Heart right ventricle (tissue), 16 donors: Measurements from ENCODE around the gene CACNA1E. TPM values are rescaled to one million over a fixed set of nuclear protein-coding genes. Genes with fewer than 3 reads are reported as not detected.

Source experiments
- ATAC-seq, 8 donors: fragments of 200-7000 bp; cut with Tn5 transposase; one replicate each; pipeline ENCODE4 v1.9.1; 2020; ENCODE audit warnings: mild to moderate bottlenecking in 8 of 8, moderate library complexity in 8 of 8, moderate number of reproducible peaks in 1 of 8
- DNase-seq, 2 donors: peaks; one replicate each; pipeline ENCODE4 v3.0.0-alpha.2; 2020
- H3K27ac ChIP-seq, 10 donors: fragments of 200-600 bp; sonication (generic) in 2 of 10; one replicate each; pipeline versions ENCODE4 v1.5.0 to v1.8.0; 2020 to 2022; ENCODE audit warnings: mild to moderate bottlenecking in 3 of 10
- H3K27me3 ChIP-seq, 7 donors: fragments of 200-600 bp; one replicate each; pipeline ENCODE4 v1.8.0; 2021 to 2022; ENCODE audit warnings: mild to moderate bottlenecking in 2 of 7
- H3K36me3 ChIP-seq, 9 donors: fragments of 200-600 bp; sonication (generic) in 1 of 9; one replicate each; pipeline versions ENCODE4 v1.5.0 to v1.8.0; 2020 to 2022; ENCODE audit warnings: mild to moderate bottlenecking in 2 of 9
- H3K4me1 ChIP-seq, 9 donors: fragments of 200-600 bp; sonication (generic) in 1 of 9; one replicate each; pipeline versions ENCODE4 v1.5.0 to v1.8.0; 2020 to 2022; ENCODE audit warnings: mild to moderate bottlenecking in 4 of 9
- H3K4me3 ChIP-seq, 10 donors: fragments of 200-600 bp; sonication (generic) in 2 of 10; one replicate each; pipeline versions ENCODE4 v1.5.0 to v1.8.0; 2020 to 2022; ENCODE audit warnings: mild to moderate bottlenecking in 7 of 10, moderate library complexity in 2 of 10
- H3K9me3 ChIP-seq, 11 donors: fragments of 200-600 bp in 10 of 11; sonication (generic) in 2 of 11; one replicate each; pipeline versions ENCODE4 v1.5.0 to v1.8.0; 2013 to 2022; ENCODE audit warnings: mild to moderate bottlenecking in 2 of 11, control low read depth in 1 of 11, moderate library complexity in 1 of 11
- WGBS, 2 donors: extraction: QIAGEN DNeasy Blood & Tissue Kit; methylation state at CpG; one replicate each; pipeline ENCODE4 v1.1.7; 2013; ENCODE audit warnings: inconsistent platforms in 1 of 2; 5-methylcytosine and 5-hydroxymethylcytosine counted together
- intact Hi-C, 10 donors: fragments of 100-400 bp; cut with DNase I; formaldehyde crosslinking; loops; one replicate each; pipeline versions ENCODE4 v1.11.1 to v1.14.2; 2022
- polyA plus RNA-seq, 2 donors: library from polyadenylated mRNA; stranded (reverse); fragments of 200-250 nt; gene quantifications; one replicate each; pipeline ENCODE4 v1.2.3, GENCODE V29; 2013
- total RNA-seq, 10 donors: library from RNA; stranded (reverse); fragmentation: NEBNext Ultra II Directional in 3 of 10; extraction: Animal tissue kit (Norgen Biotek cat#: 25700) in 3 of 10; gene quantifications; one replicate each; pipeline versions ENCODE4 v1.2.1 to v1.2.4, GENCODE V29; 2021 to 2023
- TF ChIP-seq, protein P1 (sequence below), 9 donors: fragments of 200-600 bp; sonication (generic) in 2 of 9; IDR thresholded peaks; one replicate each; pipeline versions ENCODE4 v1.5.0 to v1.8.0; 2021 to 2022; ENCODE audit warnings: antibody characterized with exemption in 9 of 9, mild to moderate bottlenecking in 5 of 9, moderate library complexity in 1 of 9
- donor health status: Arrhythmogenic right ventricular cardiomyopathy.
- donor health status: ischemic (EF 13 %, LVEDD 7.1; RV severe dilation, severe dysfunction).
- donor health status: healthy with polysubstance abuse.
- donor health status: DM: no; HTN: yes; CAD: no.
- donor health status: DM: no; HTN: no; CAD: no.
- donor health status: ischemic (EF 25% LVEDD 6.9; RV normal size, moderate dysfunction).
- donor health status: ischemic (EF 25% LVEDD 5.7; RV mildly dilated, moderate dysfunction).
- donor health status: healthy.
- donor health status: DM: yes; HTN: yes; CAD: no.
- donor health status: Ischemic cardiomyopathy.
- donor health status: ischemic (EF 35%, LVEDD 5.7; RV mildly dilated, moderate dysfunction).
- donor health status: nonischemic (EF 11% LVEDD 7.7; RV severe dilation, severe dysfunction).
- donor health status: DM: yes; HTN: yes; CAD: no.
- donor health status: PGD.
- donor health status: ischemic (EF 29% LVEDD 5.4; RV normal size, mild dysfunction).
- donor health status: nonischemic (EF 23%, LVEDD 6.1; RV moderate dilation, normal function).

CACNA1E gene
- total and polyA plus RNA-seq, 12 donors = 0.04 to 21.7 (median 0.71) TPM

DNA sequence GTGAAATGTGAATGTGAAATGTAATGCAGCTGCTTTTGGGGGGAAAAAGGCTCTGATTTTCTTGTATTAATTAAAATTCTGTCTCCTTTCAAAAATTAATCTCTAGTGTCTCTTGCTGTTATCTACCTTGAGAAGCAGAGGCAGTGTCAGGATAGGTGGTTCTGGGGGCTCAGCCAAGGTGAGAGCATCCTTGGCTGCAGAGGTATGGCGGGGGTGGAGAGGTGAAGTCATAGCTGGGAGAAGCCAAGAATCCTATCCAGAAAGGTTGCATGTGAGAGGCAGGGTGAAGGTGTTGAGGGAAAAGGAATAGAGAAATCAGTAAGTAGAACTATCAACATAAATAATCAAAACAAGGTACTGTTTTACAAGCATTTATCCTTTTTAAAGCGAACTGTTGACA is 181.2 kb downstream of the CACNA1E start:
- H3K27me3 ChIP-seq = peaks cover 0 to 22% (median 3%) of the 10 kb centered on the region in 7 donors
- H3K4me1 ChIP-seq = no peaks in the 10 kb centered on the region
- ATAC-seq (no peak), DNase-seq (no peak)
- intact Hi-C loops = no loop called here
- no peak overlapping the region for H3K4me3 ChIP-seq
- H3K27ac ChIP-seq = no peak overlapping the region
- H3K36me3 ChIP-seq = no peaks in the 10 kb centered on the region
- 87 to 91% methylated on average over 2 of the region's 2 CpGs for WGBS, 2 donors
- TF ChIP-seq, protein P1, sequence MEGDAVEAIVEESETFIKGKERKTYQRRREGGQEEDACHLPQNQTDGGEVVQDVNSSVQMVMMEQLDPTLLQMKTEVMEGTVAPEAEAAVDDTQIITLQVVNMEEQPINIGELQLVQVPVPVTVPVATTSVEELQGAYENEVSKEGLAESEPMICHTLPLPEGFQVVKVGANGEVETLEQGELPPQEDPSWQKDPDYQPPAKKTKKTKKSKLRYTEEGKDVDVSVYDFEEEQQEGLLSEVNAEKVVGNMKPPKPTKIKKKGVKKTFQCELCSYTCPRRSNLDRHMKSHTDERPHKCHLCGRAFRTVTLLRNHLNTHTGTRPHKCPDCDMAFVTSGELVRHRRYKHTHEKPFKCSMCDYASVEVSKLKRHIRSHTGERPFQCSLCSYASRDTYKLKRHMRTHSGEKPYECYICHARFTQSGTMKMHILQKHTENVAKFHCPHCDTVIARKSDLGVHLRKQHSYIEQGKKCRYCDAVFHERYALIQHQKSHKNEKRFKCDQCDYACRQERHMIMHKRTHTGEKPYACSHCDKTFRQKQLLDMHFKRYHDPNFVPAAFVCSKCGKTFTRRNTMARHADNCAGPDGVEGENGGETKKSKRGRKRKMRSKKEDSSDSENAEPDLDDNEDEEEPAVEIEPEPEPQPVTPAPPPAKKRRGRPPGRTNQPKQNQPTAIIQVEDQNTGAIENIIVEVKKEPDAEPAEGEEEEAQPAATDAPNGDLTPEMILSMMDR (IDR thresholded peaks at IDR 0.05) = no peak
- peaks cover 0 to 8% (median 0%) of the 10 kb centered on the region in 11 donors for H3K9me3 ChIP-seq

DNA sequence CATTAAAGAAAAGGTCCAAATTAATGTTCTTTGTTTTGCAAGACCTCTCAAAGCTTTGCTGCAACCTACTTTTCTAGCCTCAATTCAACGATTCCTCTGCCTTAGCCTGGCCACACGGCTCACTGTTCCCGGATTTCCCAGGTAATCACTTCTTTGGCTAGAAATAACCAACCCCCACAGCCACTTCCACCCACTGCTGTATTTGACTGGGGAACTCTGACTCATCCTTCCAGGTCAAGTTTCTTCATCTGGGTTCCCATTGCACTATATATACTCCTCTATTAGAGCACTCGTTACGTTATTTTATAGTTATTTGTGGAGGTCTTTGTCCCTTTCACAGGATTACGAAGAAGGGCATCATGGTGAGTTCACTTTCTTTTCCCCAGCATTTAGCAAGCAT is 185.9 kb downstream of the CACNA1E start:
- Histone ChIP-seq H3K36me3 (no peaks in the 10 kb centered on the region), H3K27ac (no peak overlapping the region), H3K4me3 (no peak overlapping the region), H3K27me3 (peaks cover 0 to 36% (median 11%) of the 10 kb centered on the region in 7 donors), H3K4me1 (no peaks in the 10 kb centered on the region), H3K9me3 (peaks cover 0 to 3% (median 0%) of the 10 kb centered on the region in 11 donors)
- intact Hi-C loops = no loop called here
- no peak for DNase-seq
- ATAC-seq = no peak
- WGBS, 2 donors = 53 to 59% methylated on average over 6 of the region's 6 CpGs
- TF ChIP-seq, protein P1 (IDR thresholded peaks at IDR 0.05) = no peak

DNA sequence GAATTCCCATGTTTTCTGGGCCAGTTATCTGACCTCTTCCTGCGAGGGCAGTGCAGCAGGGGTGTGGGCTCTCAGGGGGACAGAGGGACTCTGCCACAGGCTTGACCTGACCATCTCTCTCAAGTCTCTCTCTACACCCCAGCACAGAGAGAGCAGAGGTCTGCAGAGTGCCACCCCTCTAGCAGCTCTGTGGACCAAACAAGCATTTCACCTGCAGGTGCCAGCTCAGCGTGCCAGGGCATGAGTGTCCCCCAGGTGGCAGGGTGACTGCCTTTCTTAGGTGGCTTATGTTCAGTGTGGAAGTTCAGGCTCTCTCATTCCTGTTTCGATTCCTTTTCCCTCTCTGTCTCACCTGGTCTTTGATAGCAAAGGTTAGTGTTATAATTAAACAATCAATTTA is 191.3 kb downstream of the CACNA1E start:
- TF ChIP-seq, protein P1 (IDR thresholded peaks at IDR 0.05) = no peak
- H3K9me3 ChIP-seq = peaks cover 0 to 3% (median 0%) of the 10 kb centered on the region in 11 donors
- H3K4me1 ChIP-seq = no peaks in the 10 kb centered on the region
- peaks cover 0 to 45% (median 35%) of the 10 kb centered on the region in 7 donors for H3K27me3 ChIP-seq
- H3K27ac ChIP-seq = no peak overlapping the region
- intact Hi-C loops = loop anchor here in 7 of 10 donors (2.0 to 10.0 kb wide), 5 partner anchors 190 to 200 kb away; partner anchors contain the start of gene CACNA1E (in 3 of the 7)
- 62 to 67% methylated on average over 3 of the region's 3 CpGs for WGBS, 2 donors
- H3K4me3 ChIP-seq = no peak overlapping the region
- no peaks in the 10 kb centered on the region for H3K36me3 ChIP-seq
- no peak for ATAC-seq
- DNase-seq = no peak

DNA sequence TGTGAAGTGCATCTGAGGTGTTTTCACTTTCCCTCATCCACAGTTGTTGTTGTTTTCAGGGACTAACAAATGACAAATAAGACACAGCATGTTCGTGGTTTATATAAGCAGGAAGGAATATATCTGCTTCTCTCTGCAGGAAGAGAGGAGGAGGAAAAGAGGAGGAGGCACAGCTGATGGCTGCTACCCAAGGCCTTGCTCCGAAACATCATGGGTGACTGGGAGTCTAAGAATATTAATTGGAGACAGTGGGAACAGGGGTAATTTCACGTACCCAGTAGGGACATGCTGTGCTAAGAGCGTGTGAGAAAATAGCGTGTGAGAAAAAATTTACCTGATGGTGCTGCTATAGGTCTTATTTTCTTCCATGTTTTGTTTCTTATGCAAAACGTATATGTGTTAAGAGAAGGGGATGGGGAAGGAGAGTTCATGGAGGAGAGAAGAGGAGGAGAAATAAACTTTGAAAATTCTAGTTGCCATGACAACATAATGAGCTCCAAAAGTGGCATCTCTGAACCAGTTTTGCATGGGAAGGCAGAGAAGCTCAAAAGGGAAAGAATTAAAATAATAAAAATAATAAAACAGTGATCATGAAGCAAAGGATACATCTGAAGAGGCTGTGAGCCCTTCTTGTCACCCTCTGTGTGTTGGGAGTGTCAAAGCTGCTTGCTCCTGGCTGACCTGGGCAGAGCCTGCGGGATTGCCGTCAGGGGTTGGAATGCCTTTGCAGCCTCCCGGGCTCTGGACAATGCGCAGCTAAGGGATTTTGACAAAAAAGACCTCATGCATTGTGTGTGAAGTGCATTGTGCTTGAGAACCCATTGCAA is 192.0 kb downstream of the CACNA1E start:
- H3K27ac ChIP-seq = no peak overlapping the region
- intact Hi-C loops = loop anchor here in 7 of 10 donors (2.0 to 10.0 kb wide), 5 partner anchors 191 to 201 kb away; partner anchors contain the start of gene CACNA1E (in 3 of the 7)
- TF ChIP-seq, protein P1 (IDR thresholded peaks at IDR 0.05) = no peak
- peaks cover 0 to 50% (median 35%) of the 10 kb centered on the region in 7 donors for H3K27me3 ChIP-seq
- no peaks in the 10 kb centered on the region for H3K4me1 ChIP-seq
- DNase-seq (no peak), ATAC-seq (no peak)
- H3K9me3 ChIP-seq = peaks cover 0 to 3% (median 0%) of the 10 kb centered on the region in 11 donors
- H3K36me3 ChIP-seq = no peaks in the 10 kb centered on the region
- no peak overlapping the region for H3K4me3 ChIP-seq
- WGBS, 2 donors = 48 to 53% methylated on average over 10 of the region's 10 CpGs
